CD4-positive, CD25-positive, alpha-beta regulatory T cell (primary cell): ENCODE results near the gene KCNIP4. TPM values are rescaled to one million over a fixed set of nuclear protein-coding genes. Genes with fewer than 3 reads are reported as not detected.

ENCODE experiments used
- ATAC-seq, 2 donors: fragments of 150-1000 bp; cut with Tn5 transposase; one replicate each; pipeline ENCODE4 v1.10.0; 2021; ENCODE audit warnings: low read depth in 2 of 2, moderate number of reproducible peaks in 2 of 2, moderate library complexity in 1 of 2
- DNase-seq, 3 donors: peaks; one replicate each; pipeline versions ENCODE4 v3.0.0 to v3.0.0-alpha.2; 2012 to 2022; ENCODE audit warnings: mixed read lengths in 1 of 3
- H3K27ac ChIP-seq: one replicate; pipeline ENCODE4 v1.7.0; 2013; ENCODE audit warnings: mild to moderate bottlenecking, low read length; ENCODE audit not compliant: insufficient read depth, poor library complexity, severe bottlenecking
- H3K27me3 ChIP-seq: one replicate; pipeline ENCODE4 v1.7.0; 2013; ENCODE audit warnings: low read length; ENCODE audit not compliant: control insufficient read depth, insufficient read depth
- H3K36me3 ChIP-seq: one replicate; pipeline ENCODE4 v1.7.0; 2013; ENCODE audit warnings: mild to moderate bottlenecking, low read length, moderate library complexity; ENCODE audit not compliant: control insufficient read depth, insufficient read depth
- H3K4me1 ChIP-seq: 2 replicates; pipeline ENCODE4 v1.7.0; 2013; ENCODE audit warnings: mild to moderate bottlenecking, low read length; ENCODE audit not compliant: insufficient read depth, control insufficient read depth, poor library complexity, severe bottlenecking
- H3K4me3 ChIP-seq: one replicate; pipeline ENCODE4 v1.7.0; 2013; ENCODE audit warnings: low read depth, mild to moderate bottlenecking, low read length, moderate library complexity
- H3K9me3 ChIP-seq, 2 experiments: 1 replicate in 1 of 2; 2 replicates in 1 of 2; pipeline ENCODE4 v1.7.0; 2013; ENCODE audit warnings: low read length in 2 of 2, mild to moderate bottlenecking in 1 of 2, moderate library complexity in 1 of 2; ENCODE audit not compliant: control insufficient read depth in 2 of 2
- H3K27ac Mint-ChIP-seq, 3 donors: one replicate each; pipeline ENCODE4 v1.8.0; 2020 to 2022; ENCODE audit warnings: mild to moderate bottlenecking in 3 of 3, mixed read lengths in 3 of 3, moderate library complexity in 2 of 3
- H3K27me3 Mint-ChIP-seq: one replicate; pipeline ENCODE4 v1.8.0; 2022; ENCODE audit warnings: mild to moderate bottlenecking, mixed read lengths
- H3K36me3 Mint-ChIP-seq: one replicate; pipeline ENCODE4 v1.8.0; 2020; ENCODE audit warnings: mixed read lengths
- H3K4me1 Mint-ChIP-seq, 4 donors: one replicate each; pipeline ENCODE4 v1.8.0; 2020 to 2022; ENCODE audit warnings: mixed read lengths in 4 of 4, mild to moderate bottlenecking in 1 of 4
- H3K4me3 Mint-ChIP-seq, 4 donors: one replicate each; pipeline ENCODE4 v1.8.0; 2020 to 2022; ENCODE audit warnings: mild to moderate bottlenecking in 4 of 4, mixed read lengths in 4 of 4, moderate library complexity in 3 of 4
- H3K9me3 Mint-ChIP-seq, 7 donors: one replicate each; pipeline ENCODE4 v1.8.0; 2020 to 2022; ENCODE audit warnings: mixed read lengths in 7 of 7, mild to moderate bottlenecking in 3 of 7, moderate library complexity in 2 of 7
- polyA plus RNA-seq, 4 donors: library from polyadenylated mRNA; unstranded; fragments of 300-500 nt; fragmentation: Illumina TruSeq; gene quantifications; one replicate each; pipeline ENCODE4 v1.2.3, GENCODE V29; 2021
- total RNA-seq: library from RNA; stranded (reverse); gene quantifications from one replicate; pipeline ENCODE4 v1.2.3, GENCODE V29; 2022

The KCNIP4 gene
- total and polyA plus RNA-seq, 5 donors from 2014 or later = 0.09 to 0.24 TPM; not detected in 3

DNA sequence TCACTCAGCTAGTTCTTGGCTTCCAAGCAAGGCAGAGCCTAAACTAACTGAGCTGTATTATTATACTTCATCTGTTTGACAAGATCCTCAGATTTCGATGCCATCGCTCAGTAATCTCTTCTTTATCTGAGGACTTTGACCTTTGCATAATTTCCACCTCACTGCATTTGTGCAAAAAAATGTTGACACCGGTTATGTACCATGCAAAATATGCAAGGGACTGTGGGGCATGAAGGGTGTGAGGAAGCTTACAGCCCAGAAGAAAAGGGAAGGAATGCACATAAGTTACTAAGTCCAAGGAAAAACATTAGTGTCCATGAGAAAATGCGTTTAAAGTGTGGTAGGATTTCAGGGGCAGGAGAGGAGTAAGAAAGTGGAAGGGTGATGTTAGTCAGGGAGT lies 953.0 kb downstream of the KCNIP4 start:
- Histone ChIP-seq H3K9me3 (peaks cover 0 to 3% of the 10 kb centered on the region in 2 experiments), H3K27me3 (no peaks in the 10 kb centered on the region), H3K4me3 (no peak overlapping the region), H3K36me3 (no peaks in the 10 kb centered on the region), H3K27ac (no peak overlapping the region), H3K4me1 (no peaks in the 10 kb centered on the region)
- DNase-seq = no peak
- no peak for ATAC-seq
- no peak overlapping the region for H3K4me3 Mint-ChIP-seq
- peaks cover 0 to 10% (median 7%) of the 10 kb centered on the region in 7 donors for H3K9me3 Mint-ChIP-seq
- H3K4me1 Mint-ChIP-seq = no peaks in the 10 kb centered on the region
- H3K27me3 Mint-ChIP-seq = no peaks in the 10 kb centered on the region
- no peaks in the 10 kb centered on the region for H3K36me3 Mint-ChIP-seq
- H3K27ac Mint-ChIP-seq = no peak overlapping the region

DNA sequence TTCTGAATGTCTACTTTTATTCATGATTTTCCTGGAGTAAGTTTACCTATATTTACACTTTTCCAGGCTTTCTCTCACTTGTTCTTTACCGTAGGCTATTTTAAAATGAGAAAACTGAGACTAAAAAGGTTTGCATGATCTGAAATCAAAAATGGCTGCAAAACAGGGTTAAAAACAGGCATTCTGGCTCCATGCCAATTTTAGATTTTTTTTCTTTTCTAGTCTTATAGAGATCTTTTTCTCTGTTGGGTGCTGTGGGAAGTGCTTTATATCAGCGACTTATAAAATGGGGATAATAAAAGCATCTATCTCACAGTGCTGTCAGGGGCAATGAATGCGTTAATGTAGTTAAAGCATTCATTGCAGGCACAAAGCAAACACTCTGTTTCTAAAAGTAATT lies 953.6 kb downstream of the KCNIP4 start:
- no peaks in the 10 kb centered on the region for H3K4me1 ChIP-seq
- no peak for ATAC-seq
- H3K27ac ChIP-seq = no peak overlapping the region
- DNase-seq = no peak
- no peaks in the 10 kb centered on the region for H3K27me3 Mint-ChIP-seq
- H3K9me3 ChIP-seq = peaks cover 0 to 3% of the 10 kb centered on the region in 2 experiments
- H3K4me3 ChIP-seq = no peak overlapping the region
- no peaks in the 10 kb centered on the region for H3K36me3 ChIP-seq
- no peak overlapping the region for H3K4me3 Mint-ChIP-seq
- peaks cover 0 to 10% (median 7%) of the 10 kb centered on the region in 7 donors for H3K9me3 Mint-ChIP-seq
- no peaks in the 10 kb centered on the region for H3K36me3 Mint-ChIP-seq
- no peaks in the 10 kb centered on the region for H3K27me3 ChIP-seq
- no peaks in the 10 kb centered on the region for H3K4me1 Mint-ChIP-seq
- H3K27ac Mint-ChIP-seq = no peak overlapping the region

DNA sequence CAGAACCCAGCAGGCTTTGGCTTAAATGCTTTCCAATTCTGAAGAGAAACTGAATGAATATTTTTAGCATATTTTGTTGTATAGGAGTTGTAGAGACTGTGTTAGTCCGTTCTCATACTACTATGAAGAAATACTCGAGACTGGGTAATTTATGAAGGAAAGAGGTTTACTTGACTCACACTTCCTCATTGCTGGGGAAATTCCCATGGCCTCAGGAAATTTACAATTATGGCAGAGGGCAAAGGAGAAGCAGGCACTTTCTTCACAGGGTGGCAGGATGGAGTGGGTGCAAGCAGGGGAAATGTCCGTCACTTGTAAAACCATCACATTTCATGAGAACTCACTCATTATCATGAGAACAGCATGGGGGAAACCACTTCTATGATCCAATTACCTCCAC lies 956.6 kb downstream of the KCNIP4 start:
- H3K9me3 Mint-ChIP-seq = peaks cover 0 to 11% (median 4%) of the 10 kb centered on the region in 7 donors
- no peaks in the 10 kb centered on the region for H3K27me3 Mint-ChIP-seq
- no peaks in the 10 kb centered on the region for H3K36me3 Mint-ChIP-seq
- H3K4me1 Mint-ChIP-seq = no peaks in the 10 kb centered on the region
- H3K4me3 Mint-ChIP-seq = no peak overlapping the region
- Histone ChIP-seq H3K27me3 (no peaks in the 10 kb centered on the region), H3K9me3 (peaks cover 0 to 3% of the 10 kb centered on the region in 2 experiments), H3K4me3 (no peak overlapping the region), H3K27ac (no peak overlapping the region), H3K36me3 (no peaks in the 10 kb centered on the region), H3K4me1 (no peaks in the 10 kb centered on the region)
- ATAC-seq (no peak), DNase-seq (no peak)
- H3K27ac Mint-ChIP-seq = no peak overlapping the region

DNA sequence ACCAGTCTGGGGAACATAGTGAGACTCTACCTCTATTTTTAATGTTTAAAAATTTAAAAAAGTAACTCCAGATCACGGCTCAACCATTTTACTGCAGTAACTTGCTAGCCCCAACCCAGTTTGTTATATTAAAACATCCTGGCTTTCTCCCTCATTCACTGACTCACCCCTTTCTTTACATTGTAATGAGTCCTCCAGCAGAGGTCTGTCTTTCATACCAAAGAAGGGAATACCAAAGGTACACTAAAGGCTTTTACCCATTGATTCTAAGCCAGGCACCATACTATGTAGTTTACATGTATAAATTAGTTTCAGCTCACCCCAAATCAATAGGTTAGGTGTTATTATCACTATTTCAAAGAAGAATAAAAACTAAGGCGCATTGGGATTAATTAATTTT lies 961.4 kb downstream of the KCNIP4 start:
- Mint-ChIP-seq H3K4me1 (no peaks in the 10 kb centered on the region), H3K9me3 (peaks cover 0 to 11% (median 3%) of the 10 kb centered on the region in 7 donors), H3K36me3 (no peaks in the 10 kb centered on the region), H3K27me3 (no peaks in the 10 kb centered on the region), H3K4me3 (no peak overlapping the region), H3K27ac (no peak overlapping the region)
- Histone ChIP-seq H3K36me3 (no peaks in the 10 kb centered on the region), H3K27ac (no peak overlapping the region), H3K4me3 (no peak overlapping the region), H3K4me1 (no peaks in the 10 kb centered on the region), H3K9me3 (no peaks in the 10 kb centered on the region), H3K27me3 (no peaks in the 10 kb centered on the region)
- no peak for DNase-seq
- ATAC-seq = no peak

DNA sequence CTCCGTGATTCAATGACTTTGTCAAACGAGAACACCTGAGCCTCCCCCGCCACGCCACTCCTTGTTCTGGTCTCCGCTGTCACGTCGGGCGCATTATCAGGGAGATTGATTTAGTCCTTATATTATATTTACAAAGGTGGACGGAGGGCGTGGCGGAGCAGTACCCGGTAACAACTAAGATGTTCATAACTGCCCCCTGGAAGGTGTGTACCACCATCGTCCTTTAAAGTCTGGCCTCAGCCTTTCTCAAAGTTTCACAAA lies 964.1 kb downstream of the KCNIP4 start:
- DNase-seq = no peak
- Mint-ChIP-seq H3K27ac (no peak overlapping the region), H3K9me3 (peaks cover 0 to 17% (median 1%) of the 10 kb centered on the region in 7 donors), H3K4me1 (no peaks in the 10 kb centered on the region), H3K27me3 (no peaks in the 10 kb centered on the region), H3K4me3 (no peak overlapping the region), H3K36me3 (no peaks in the 10 kb centered on the region)
- H3K4me3 ChIP-seq = no peak overlapping the region
- H3K27me3 ChIP-seq = no peaks in the 10 kb centered on the region
- H3K27ac ChIP-seq = no peak overlapping the region
- H3K36me3 ChIP-seq = no peaks in the 10 kb centered on the region
- H3K4me1 ChIP-seq = no peaks in the 10 kb centered on the region
- no peaks in the 10 kb centered on the region for H3K9me3 ChIP-seq
- no peak for ATAC-seq

DNA sequence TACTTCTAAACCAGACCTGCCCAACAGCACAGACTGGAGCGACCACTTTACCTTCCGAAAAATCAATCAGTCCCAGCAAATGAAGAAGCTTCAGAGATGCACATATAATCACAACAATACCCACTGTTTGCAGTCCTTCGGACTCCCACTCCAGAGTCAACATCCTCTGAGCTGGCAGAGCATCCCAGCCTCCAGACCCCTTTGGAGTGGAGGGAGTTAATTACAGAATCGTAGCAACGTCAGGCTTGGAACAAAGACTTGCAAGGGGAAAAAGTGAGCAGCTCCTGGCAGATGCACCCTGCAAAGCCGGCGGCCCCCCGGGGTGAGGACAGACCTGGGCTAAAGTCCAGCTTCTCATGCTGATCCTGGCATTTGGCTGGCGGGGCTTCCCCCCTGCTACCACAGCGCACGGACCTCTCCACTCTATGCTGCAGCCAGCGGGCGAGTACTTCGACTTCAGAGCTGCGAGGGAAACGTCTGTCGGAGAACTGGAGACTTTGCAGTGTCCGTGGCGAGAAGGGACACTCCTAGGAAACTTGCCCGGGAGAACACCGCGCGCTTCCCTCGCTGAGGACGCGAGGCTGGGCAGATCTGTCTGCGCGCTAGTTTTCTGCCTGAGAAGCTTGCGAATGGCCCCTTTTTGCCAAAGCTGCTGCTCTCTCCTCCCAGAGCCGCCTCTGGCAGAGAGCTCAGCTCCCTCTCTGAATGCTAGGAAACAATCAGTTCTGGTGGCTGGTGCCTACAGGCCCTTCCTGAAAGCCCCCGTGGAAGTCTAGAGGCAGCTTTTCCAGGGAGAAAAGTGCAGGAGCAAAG lies 964.6 kb downstream of the KCNIP4 start:
- Mint-ChIP-seq H3K4me3 (no peak overlapping the region), H3K36me3 (no peaks in the 10 kb centered on the region), H3K4me1 (no peaks in the 10 kb centered on the region), H3K9me3 (peaks cover 0 to 17% (median 1%) of the 10 kb centered on the region in 7 donors), H3K27ac (peak overlapping the region in 1 of 3 donors; percentile 35), H3K27me3 (no peaks in the 10 kb centered on the region)
- no peak for DNase-seq
- H3K4me3 ChIP-seq = no peak overlapping the region
- no peaks in the 10 kb centered on the region for H3K27me3 ChIP-seq
- no peaks in the 10 kb centered on the region for H3K4me1 ChIP-seq
- H3K9me3 ChIP-seq = no peaks in the 10 kb centered on the region
- no peak overlapping the region for H3K27ac ChIP-seq
- H3K36me3 ChIP-seq = no peaks in the 10 kb centered on the region
- ATAC-seq = no peak

DNA sequence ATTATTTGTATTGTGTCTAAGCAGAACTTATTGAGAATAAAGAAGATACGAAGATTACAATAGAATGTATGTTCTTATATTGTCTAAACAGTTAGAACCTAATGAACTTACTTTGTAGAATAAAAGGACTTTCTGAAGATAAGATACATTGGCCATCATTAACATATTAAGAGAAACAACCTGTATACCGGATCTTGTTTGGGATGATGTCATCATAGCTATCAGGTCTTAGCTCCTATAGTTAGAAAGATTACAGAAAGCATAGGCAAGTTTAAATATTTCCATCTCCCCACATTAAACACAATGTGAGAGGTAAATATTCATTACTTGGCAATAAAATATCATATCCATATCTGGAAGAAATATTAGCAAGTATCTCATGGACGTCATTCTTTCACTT lies 966.0 kb downstream of the KCNIP4 start:
- Mint-ChIP-seq H3K27me3 (no peaks in the 10 kb centered on the region), H3K36me3 (no peaks in the 10 kb centered on the region), H3K4me3 (no peak overlapping the region), H3K27ac (no peak overlapping the region), H3K4me1 (no peaks in the 10 kb centered on the region), H3K9me3 (peaks cover 0 to 13% (median 2%) of the 10 kb centered on the region in 7 donors)
- no peaks in the 10 kb centered on the region for H3K27me3 ChIP-seq
- ATAC-seq (no peak), DNase-seq (no peak)
- no peak overlapping the region for H3K27ac ChIP-seq
- H3K4me3 ChIP-seq = no peak overlapping the region
- H3K4me1 ChIP-seq = no peaks in the 10 kb centered on the region
- H3K9me3 ChIP-seq = no peaks in the 10 kb centered on the region
- H3K36me3 ChIP-seq = no peaks in the 10 kb centered on the region

DNA sequence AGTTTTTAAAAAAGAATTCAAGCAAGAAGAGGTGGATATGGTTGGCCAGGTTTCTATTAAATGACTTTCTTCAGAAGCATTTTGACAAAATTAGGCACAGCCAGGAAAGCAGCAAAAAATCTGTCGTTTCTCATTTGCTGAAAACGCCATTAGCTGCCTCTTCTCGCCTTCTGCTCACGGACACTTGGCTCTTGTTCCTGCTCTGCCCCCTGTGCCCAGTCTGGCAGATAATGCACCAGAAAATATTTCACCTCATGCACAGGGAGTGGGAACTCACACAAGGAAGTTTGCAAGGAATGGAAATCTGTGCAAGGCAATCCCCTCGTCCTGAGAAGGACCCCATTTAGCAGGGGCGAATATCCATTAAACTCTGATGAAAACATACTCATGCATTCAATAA lies 988.3 kb downstream of the KCNIP4 start:
- Histone ChIP-seq H3K36me3 (no peaks in the 10 kb centered on the region), H3K27ac (no peak overlapping the region), H3K4me3 (no peak overlapping the region), H3K27me3 (no peaks in the 10 kb centered on the region), H3K9me3 (no peaks in the 10 kb centered on the region), H3K4me1 (no peaks in the 10 kb centered on the region)
- DNase-seq = no peak
- Mint-ChIP-seq H3K4me3 (no peak overlapping the region), H3K27ac (no peak overlapping the region), H3K4me1 (peaks cover 0 to 4% (median 0%) of the 10 kb centered on the region in 4 donors), H3K27me3 (no peaks in the 10 kb centered on the region), H3K36me3 (no peaks in the 10 kb centered on the region), H3K9me3 (peaks cover 3 to 9% (median 4%) of the 10 kb centered on the region in 7 donors)
- ATAC-seq = no peak
